GM18909 (cell line): Measurements from ENCODE around the gene ZDHHC1.

Source experiments
- ATAC-seq: cut with Tn5 transposase; IDR thresholded peaks from one replicate; pipeline ENCODE4 v1.9.1; 2021; ENCODE audit warnings: mild to moderate bottlenecking; ENCODE audit not compliant: unreplicated experiment, poor library complexity

The ZDHHC1 gene

GRCh38 chr16:67449336-67449735 is 33.1 kb upstream of the ZDHHC1 start:
- no peak for ATAC-seq

- no peak for ATAC-seq
Measured at GRCh38 chr16:67448580-67448979, 32.3 kb upstream of the ZDHHC1 start.

- ATAC-seq = no peak
Measured at GRCh38 chr16:67447508-67448076, 31.3 kb upstream of the ZDHHC1 start.

- ATAC-seq = no peak
Measured at GRCh38 chr16:67446968-67447507, 30.8 kb upstream of the ZDHHC1 start.

GRCh38 chr16:67445913-67446907 is 29.9 kb upstream of the ZDHHC1 start:
- ATAC-seq = no peak

- ATAC-seq = no peak
Measured at GRCh38 chr16:67445441-67445912, 29.2 kb upstream of the ZDHHC1 start.

GRCh38 chr16:67445126-67445426 is 28.8 kb upstream of the ZDHHC1 start:
- no peak for ATAC-seq

- no peak for ATAC-seq
Measured at GRCh38 chr16:67444259-67445125, 28.2 kb upstream of the ZDHHC1 start.

GRCh38 chr16:67443265-67443664 is 27.0 kb upstream of the ZDHHC1 start:
- no peak for ATAC-seq

- ATAC-seq = no peak
Measured at GRCh38 chr16:67442581-67443255, 26.4 kb upstream of the ZDHHC1 start.

- ATAC-seq = no peak
Measured at GRCh38 chr16:67441907-67442306, 25.6 kb upstream of the ZDHHC1 start.

GRCh38 chr16:67441271-67441753 is 25.0 kb upstream of the ZDHHC1 start:
- ATAC-seq = no peak

GRCh38 chr16:67438824-67439393 is 22.6 kb upstream of the ZDHHC1 start:
- ATAC-seq = no peak

GRCh38 chr16:67438098-67438791 is 22.0 kb upstream of the ZDHHC1 start:
- no peak for ATAC-seq

- no peak for ATAC-seq
Measured at GRCh38 chr16:67437513-67437912, 21.2 kb upstream of the ZDHHC1 start.

GRCh38 chr16:67436640-67437193 is 20.4 kb upstream of the ZDHHC1 start:
- ATAC-seq = no peak

GRCh38 chr16:67435758-67436164 is 19.5 kb upstream of the ZDHHC1 start:
- no peak for ATAC-seq

GRCh38 chr16:67433131-67433719 is 16.9 kb upstream of the ZDHHC1 start:
- ATAC-seq = no peak
